ENCODE results near the gene PAH. TPM values are rescaled to one million over a fixed set of nuclear protein-coding genes. Genes with fewer than 3 reads are reported as not detected.

The PAH gene
- total and polyA plus RNA-seq, 8 donors = 5.9 to 89.3 (median 16.3) TPM

DNA sequence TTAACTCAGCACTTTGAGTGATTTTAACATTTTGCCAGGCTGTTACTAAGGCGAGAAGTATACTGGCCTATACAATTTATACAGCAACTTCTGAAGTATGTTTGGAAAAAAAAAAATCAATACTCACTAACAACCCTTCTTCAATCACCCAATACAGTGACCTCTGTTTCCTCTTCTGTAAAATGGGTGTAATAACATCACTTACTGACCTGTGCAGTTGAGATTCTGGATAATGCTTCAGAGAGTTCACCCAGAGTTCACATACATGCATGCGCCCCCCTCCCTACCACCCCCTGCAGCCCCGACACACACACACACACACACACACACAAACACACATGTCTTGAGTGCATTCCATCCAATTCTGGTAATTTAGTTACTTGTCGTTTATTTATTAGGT lies 9.1 kb downstream of the PAH start:
- no peak for DNase-seq
- ATAC-seq = no peak
- intact Hi-C loops (cut with DNase I) = no loop called here
- Histone ChIP-seq H3K4me1 (no peaks in the 10 kb centered on the region), H3K36me3 (no peaks in the 10 kb centered on the region), H3K4me3 (no peak overlapping the region), H3K27ac (no peak overlapping the region), H3K9me3 (no peaks in the 10 kb centered on the region), H3K27me3 (no peaks in the 10 kb centered on the region)
- WGBS, 2 donors = 56 to 62% methylated on average over 4 of the region's 4 CpGs
- TF ChIP-seq, protein P1, sequence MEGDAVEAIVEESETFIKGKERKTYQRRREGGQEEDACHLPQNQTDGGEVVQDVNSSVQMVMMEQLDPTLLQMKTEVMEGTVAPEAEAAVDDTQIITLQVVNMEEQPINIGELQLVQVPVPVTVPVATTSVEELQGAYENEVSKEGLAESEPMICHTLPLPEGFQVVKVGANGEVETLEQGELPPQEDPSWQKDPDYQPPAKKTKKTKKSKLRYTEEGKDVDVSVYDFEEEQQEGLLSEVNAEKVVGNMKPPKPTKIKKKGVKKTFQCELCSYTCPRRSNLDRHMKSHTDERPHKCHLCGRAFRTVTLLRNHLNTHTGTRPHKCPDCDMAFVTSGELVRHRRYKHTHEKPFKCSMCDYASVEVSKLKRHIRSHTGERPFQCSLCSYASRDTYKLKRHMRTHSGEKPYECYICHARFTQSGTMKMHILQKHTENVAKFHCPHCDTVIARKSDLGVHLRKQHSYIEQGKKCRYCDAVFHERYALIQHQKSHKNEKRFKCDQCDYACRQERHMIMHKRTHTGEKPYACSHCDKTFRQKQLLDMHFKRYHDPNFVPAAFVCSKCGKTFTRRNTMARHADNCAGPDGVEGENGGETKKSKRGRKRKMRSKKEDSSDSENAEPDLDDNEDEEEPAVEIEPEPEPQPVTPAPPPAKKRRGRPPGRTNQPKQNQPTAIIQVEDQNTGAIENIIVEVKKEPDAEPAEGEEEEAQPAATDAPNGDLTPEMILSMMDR (IDR thresholded peaks at IDR 0.05) = no peak
- FAIRE-seq = no peak

GRCh38 chr12:102905229-102905628 lies 11.8 kb downstream of the PAH start:
- Histone ChIP-seq H3K36me3 (no peaks in the 10 kb centered on the region), H3K4me3 (no peak overlapping the region), H3K27ac (no peak overlapping the region), H3K27me3 (no peaks in the 10 kb centered on the region), H3K4me1 (no peaks in the 10 kb centered on the region), H3K9me3 (no peaks in the 10 kb centered on the region)
- DNase-seq (no peak), FAIRE-seq (no peak), ATAC-seq (no peak)
- intact Hi-C loops (cut with DNase I) = no loop called here
- 60 to 78% methylated on average over 3 of the region's 3 CpGs for WGBS, 2 donors
- TF ChIP-seq, protein P1 (IDR thresholded peaks at IDR 0.05) = no peak

- Histone ChIP-seq H3K4me1 (no peaks in the 10 kb centered on the region), H3K4me3 (no peak overlapping the region), H3K36me3 (no peaks in the 10 kb centered on the region), H3K27me3 (no peaks in the 10 kb centered on the region), H3K9me3 (no peaks in the 10 kb centered on the region), H3K27ac (no peak overlapping the region)
- TF ChIP-seq, protein P1 (IDR thresholded peaks at IDR 0.05) = no peak
- WGBS, 2 donors = 32 to 41% methylated on average over 1 of the region's 1 CpG
- FAIRE-seq (no peak), ATAC-seq (no peak), DNase-seq (no peak)
- intact Hi-C loops (cut with DNase I) = no loop called here
Observed at GRCh38 chr12:102903337-102904007, 13.6 kb downstream of the PAH start.

DNA sequence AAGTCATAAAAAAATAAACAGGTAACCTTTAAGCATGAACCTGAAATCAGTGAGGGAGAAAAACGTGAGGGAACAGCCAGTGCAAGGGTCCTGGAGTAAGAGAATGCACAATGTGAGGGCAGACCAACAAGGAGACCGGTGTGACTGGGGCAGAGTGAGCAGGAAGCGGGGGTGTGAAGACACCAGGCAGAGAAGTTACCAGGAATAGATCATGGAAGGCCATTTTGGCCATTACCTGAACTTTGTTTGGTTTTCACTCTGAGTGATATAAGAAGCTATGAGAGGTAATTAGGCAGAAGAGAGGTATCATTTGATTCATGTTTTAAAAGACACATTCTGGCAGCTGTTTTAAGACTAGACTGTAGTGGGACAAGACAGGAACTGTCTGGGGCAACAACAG lies 15.0 kb downstream of the PAH start:
- Histone ChIP-seq H3K36me3 (no peaks in the 10 kb centered on the region), H3K4me1 (no peaks in the 10 kb centered on the region), H3K27me3 (no peaks in the 10 kb centered on the region), H3K27ac (no peak overlapping the region), H3K9me3 (no peaks in the 10 kb centered on the region), H3K4me3 (no peak overlapping the region)
- TF ChIP-seq, protein P1 (IDR thresholded peaks at IDR 0.05) = no peak
- ATAC-seq (no peak), FAIRE-seq (no peak), DNase-seq (no peak)
- WGBS, 2 donors = 75 to 78% methylated on average over 3 of the region's 3 CpGs
- intact Hi-C loops (cut with DNase I) = no loop called here

GRCh38 chr12:102900389-102900788 lies 16.7 kb downstream of the PAH start:
- H3K27me3 ChIP-seq = no peaks in the 10 kb centered on the region
- no peaks in the 10 kb centered on the region for H3K9me3 ChIP-seq
- WGBS, 2 donors = 45 to 46% methylated on average over 2 of the region's 2 CpGs
- no peak overlapping the region for H3K27ac ChIP-seq
- intact Hi-C loops (cut with DNase I) = no loop called here
- TF ChIP-seq, protein P1 (IDR thresholded peaks at IDR 0.05) = no peak
- ATAC-seq = no peak
- DNase-seq = no peak
- H3K36me3 ChIP-seq = no peaks in the 10 kb centered on the region
- H3K4me3 ChIP-seq = no peak overlapping the region
- no peak for FAIRE-seq
- no peaks in the 10 kb centered on the region for H3K4me1 ChIP-seq

Measured in pancreas (tissue), 10 donors.